ENCODE results near the gene MID1.

Gene MID1

GRCh38 chrX:10414862-10415261 lies 205.5 kb downstream of the MID1 start:
- no peak for TF ChIP-seq HOXD13 (CRISPR knock-in tag; IDR thresholded peaks at IDR 0.05; ENCODE audit: borderline replicate concordance)
- TF ChIP-seq ZBTB48 (tag by site-specific recombination; IDR thresholded peaks at IDR 0.05): no peak
- TF ChIP-seq KLF7 (tag by site-specific recombination; IDR thresholded peaks at IDR 0.05; ENCODE audit: borderline replicate concordance): no peak
- no peak for TF ChIP-seq ZFP69B (tag by site-specific recombination; IDR thresholded peaks at IDR 0.05)
- no peak for TF ChIP-seq ZNF266 (tag by site-specific recombination; IDR thresholded peaks at IDR 0.05; ENCODE audit: low read depth)
- TF ChIP-seq, protein P1, sequence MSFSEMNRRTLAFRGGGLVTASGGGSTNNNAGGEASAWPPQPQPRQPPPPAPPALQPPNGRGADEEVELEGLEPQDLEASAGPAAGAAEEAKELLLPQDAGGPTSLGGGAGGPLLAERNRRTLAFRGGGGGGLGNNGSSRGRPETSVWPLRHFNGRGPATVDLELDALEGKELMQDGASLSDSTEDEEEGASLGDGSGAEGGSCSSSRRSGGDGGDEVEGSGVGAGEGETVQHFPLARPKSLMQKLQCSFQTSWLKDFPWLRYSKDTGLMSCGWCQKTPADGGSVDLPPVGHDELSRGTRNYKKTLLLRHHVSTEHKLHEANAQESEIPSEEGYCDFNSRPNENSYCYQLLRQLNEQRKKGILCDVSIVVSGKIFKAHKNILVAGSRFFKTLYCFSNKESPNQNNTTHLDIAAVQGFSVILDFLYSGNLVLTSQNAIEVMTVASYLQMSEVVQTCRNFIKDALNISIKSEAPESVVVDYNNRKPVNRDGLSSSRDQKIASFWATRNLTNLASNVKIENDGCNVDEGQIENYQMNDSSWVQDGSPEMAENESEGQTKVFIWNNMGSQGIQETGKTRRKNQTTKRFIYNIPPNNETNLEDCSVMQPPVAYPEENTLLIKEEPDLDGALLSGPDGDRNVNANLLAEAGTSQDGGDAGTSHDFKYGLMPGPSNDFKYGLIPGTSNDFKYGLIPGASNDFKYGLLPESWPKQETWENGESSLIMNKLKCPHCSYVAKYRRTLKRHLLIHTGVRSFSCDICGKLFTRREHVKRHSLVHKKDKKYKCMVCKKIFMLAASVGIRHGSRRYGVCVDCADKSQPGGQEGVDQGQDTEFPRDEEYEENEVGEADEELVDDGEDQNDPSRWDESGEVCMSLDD (tag by site-specific recombination; IDR thresholded peaks at IDR 0.05): no peak
- TF ChIP-seq PBX3 (CRISPR knock-in tag; IDR thresholded peaks at IDR 0.05): no peak
- TF ChIP-seq ZNF138 (tag by site-specific recombination; IDR thresholded peaks at IDR 0.05; ENCODE audit: borderline replicate concordance): no peak
- TF ChIP-seq ZNF112 (tag by site-specific recombination; IDR thresholded peaks at IDR 0.05): no peak
- TF ChIP-seq ZNF585B (tag by site-specific recombination; IDR thresholded peaks at IDR 0.05): no peak
- no peak for TF ChIP-seq KLF16 (tag by site-specific recombination; IDR thresholded peaks at IDR 0.05)
- TF ChIP-seq, protein P2, sequence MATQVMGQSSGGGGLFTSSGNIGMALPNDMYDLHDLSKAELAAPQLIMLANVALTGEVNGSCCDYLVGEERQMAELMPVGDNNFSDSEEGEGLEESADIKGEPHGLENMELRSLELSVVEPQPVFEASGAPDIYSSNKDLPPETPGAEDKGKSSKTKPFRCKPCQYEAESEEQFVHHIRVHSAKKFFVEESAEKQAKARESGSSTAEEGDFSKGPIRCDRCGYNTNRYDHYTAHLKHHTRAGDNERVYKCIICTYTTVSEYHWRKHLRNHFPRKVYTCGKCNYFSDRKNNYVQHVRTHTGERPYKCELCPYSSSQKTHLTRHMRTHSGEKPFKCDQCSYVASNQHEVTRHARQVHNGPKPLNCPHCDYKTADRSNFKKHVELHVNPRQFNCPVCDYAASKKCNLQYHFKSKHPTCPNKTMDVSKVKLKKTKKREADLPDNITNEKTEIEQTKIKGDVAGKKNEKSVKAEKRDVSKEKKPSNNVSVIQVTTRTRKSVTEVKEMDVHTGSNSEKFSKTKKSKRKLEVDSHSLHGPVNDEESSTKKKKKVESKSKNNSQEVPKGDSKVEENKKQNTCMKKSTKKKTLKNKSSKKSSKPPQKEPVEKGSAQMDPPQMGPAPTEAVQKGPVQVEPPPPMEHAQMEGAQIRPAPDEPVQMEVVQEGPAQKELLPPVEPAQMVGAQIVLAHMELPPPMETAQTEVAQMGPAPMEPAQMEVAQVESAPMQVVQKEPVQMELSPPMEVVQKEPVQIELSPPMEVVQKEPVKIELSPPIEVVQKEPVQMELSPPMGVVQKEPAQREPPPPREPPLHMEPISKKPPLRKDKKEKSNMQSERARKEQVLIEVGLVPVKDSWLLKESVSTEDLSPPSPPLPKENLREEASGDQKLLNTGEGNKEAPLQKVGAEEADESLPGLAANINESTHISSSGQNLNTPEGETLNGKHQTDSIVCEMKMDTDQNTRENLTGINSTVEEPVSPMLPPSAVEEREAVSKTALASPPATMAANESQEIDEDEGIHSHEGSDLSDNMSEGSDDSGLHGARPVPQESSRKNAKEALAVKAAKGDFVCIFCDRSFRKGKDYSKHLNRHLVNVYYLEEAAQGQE (tag by site-specific recombination; IDR thresholded peaks at IDR 0.05): no peak
- no peak for TF ChIP-seq ZNF776 (tag by site-specific recombination; IDR thresholded peaks at IDR 0.05; ENCODE audit: borderline replicate concordance)
- Histone ChIP-seq H3K4me1 (ENCODE audit: control insufficient read depth, insufficient read depth, low read length) (no peaks in the 10 kb centered on the region), H3K9me3 (ENCODE audit: control insufficient read depth, insufficient read depth, low read depth, low read length) (no peaks in the 10 kb centered on the region), H3K27ac (ENCODE audit: extremely low read depth, low read depth, low read length) (no peak overlapping the region), H3K36me3 (ENCODE audit: control insufficient read depth in 2 of 2, insufficient read depth in 1 of 2, low read length in 2 of 2) (no peaks in the 10 kb centered on the region), H3K4me3 (ENCODE audit: low read depth, low read length) (no peak overlapping the region)
- POLR2A ChIA-PET: no interaction called here
- CTCF ChIA-PET: interaction anchor here (0.6 kb wide), 1 partner anchor 272 kb away, joined by 3 read pairs; no protein-coding TSS in a partner anchor

GRCh38 chrX:10414156-10414824 lies 206.1 kb downstream of the MID1 start:
- no peaks in the 10 kb centered on the region for H3K4me1 ChIP-seq (ENCODE audit: control insufficient read depth, insufficient read depth, low read length)
- H3K36me3 ChIP-seq (ENCODE audit: control insufficient read depth in 2 of 2, insufficient read depth in 1 of 2, low read length in 2 of 2): no peaks in the 10 kb centered on the region
- no peak overlapping the region for H3K27ac ChIP-seq (ENCODE audit: extremely low read depth, low read depth, low read length)
- H3K4me3 ChIP-seq (ENCODE audit: low read depth, low read length): no peak overlapping the region
- TF ChIP-seq HOXD13 (CRISPR knock-in tag; IDR thresholded peaks at IDR 0.05; ENCODE audit: borderline replicate concordance) (0 out of 2 replicates have a peak, but pooled peaks have one; percentile 36), ZNF776 (tag by site-specific recombination; IDR thresholded peaks at IDR 0.05; ENCODE audit: borderline replicate concordance) (no peak), SP2 (tag by site-specific recombination; IDR thresholded peaks at IDR 0.05) (no peak), ZNF138 (tag by site-specific recombination; IDR thresholded peaks at IDR 0.05; ENCODE audit: borderline replicate concordance) (no peak), ZNF433 (tag by site-specific recombination; IDR thresholded peaks at IDR 0.05; ENCODE audit: low read depth) (no peak)
- POLR2A ChIA-PET: no interaction called here
- CTCF ChIA-PET: interaction anchor here (0.6 kb wide), 1 partner anchor 271 kb away, joined by 3 read pairs; no protein-coding TSS in a partner anchor
- H3K9me3 ChIP-seq (ENCODE audit: control insufficient read depth, insufficient read depth, low read depth, low read length): no peaks in the 10 kb centered on the region
